PC-3 (cell line): ENCODE results near the gene CPEB3. TPM values are rescaled to one million over a fixed set of nuclear protein-coding genes. Genes with fewer than 3 reads are reported as not detected.

Source experiments
- ATAC-seq: fragments of 200-7000 bp; cut with Tn5 transposase; 2 replicates; pipeline ENCODE4 v1.9.1; 2020; ENCODE audit warnings: mild to moderate bottlenecking, moderate library complexity
- BruUV-seq: library from RNA; stranded (reverse); fragments of 400-500 nt; replicated peaks from 2 replicates; lab custom pipeline; 2021; lab: Mats Ljungman, UMichigan
- CTCF ChIA-PET: fragments of 300-600 bp; sonication (Branson Sonifier 250); formaldehyde crosslinking; loops from one replicate; lab custom pipeline; 2022; ENCODE audit warnings: antibody characterized with exemption; lab: Charles Lee
- POLR2A ChIA-PET: fragments of 300-600 bp; sonication (Branson Sonifier 250); formaldehyde crosslinking; loops from one replicate; lab custom pipeline; 2022; ENCODE audit warnings: antibody characterized with exemption; ENCODE audit not compliant: unreplicated experiment; lab: Charles Lee
- DNase-seq: peaks from one replicate; pipeline ENCODE4 v3.0.0-alpha.2; 2015
- H2AFZ ChIP-seq: fragments of 300-600 bp; sonication (generic); 2 replicates; pipeline ENCODE4 v1.6.0; 2016; ENCODE audit warnings: antibody characterized with exemption, low read length
- H3F3A ChIP-seq: fragments of 300-600 bp; sonication (generic); one replicate; pipeline ENCODE4 v1.6.0; 2017; ENCODE audit warnings: antibody characterized with exemption, low read length, control low read depth, mild to moderate bottlenecking; ENCODE audit not compliant: unreplicated experiment
- H3K27ac ChIP-seq: fragments of 300-600 bp; sonication (generic); 2 replicates; pipeline ENCODE4 v1.5.1; 2016; ENCODE audit warnings: mild to moderate bottlenecking, low read length
- H3K27me3 ChIP-seq: fragments of 300-600 bp; sonication (generic); 2 replicates; pipeline ENCODE4 v1.6.1; 2016; ENCODE audit warnings: low read length, mixed read lengths
- H3K36me3 ChIP-seq: fragments of 300-600 bp; sonication (generic); 2 replicates; pipeline ENCODE4 v1.6.1; 2016; ENCODE audit warnings: low read depth, mixed run types, low read length, mixed read lengths
- H3K4me1 ChIP-seq: fragments of 300-600 bp; sonication (generic); 2 replicates; pipeline ENCODE4 v1.5.1; 2016; ENCODE audit warnings: low read length; ENCODE audit not compliant: insufficient read depth
- H3K4me2 ChIP-seq: fragments of 300-600 bp; sonication (generic); 2 replicates; pipeline ENCODE4 v1.6.0; 2016; ENCODE audit warnings: low read length
- H3K4me3 ChIP-seq: fragments of 300-600 bp; sonication (generic); 2 replicates; pipeline ENCODE4 v1.5.1; 2016; ENCODE audit warnings: mild to moderate bottlenecking, low read length, mixed read lengths
- H3K79me2 ChIP-seq: fragments of 300-600 bp; sonication (generic); 2 replicates; pipeline ENCODE4 v1.6.1; 2017; ENCODE audit warnings: low read length, mixed read lengths
- H3K9ac ChIP-seq: fragments of 300-600 bp; sonication (generic); 2 replicates; pipeline ENCODE4 v1.6.0; 2016; ENCODE audit warnings: mild to moderate bottlenecking, low read length
- H3K9me2 ChIP-seq: fragments of 300-600 bp; sonication (generic); replicated peaks from 2 replicates; pipeline ENCODE4 v1.6.1; 2016; ENCODE audit warnings: mixed run types, low read length, mixed read lengths
- H3K9me3 ChIP-seq: fragments of 300-600 bp; sonication (generic); 2 replicates; pipeline ENCODE4 v1.6.1; 2016; ENCODE audit warnings: low read length, mixed read lengths
- H4K20me1 ChIP-seq: fragments of 300-600 bp; sonication (generic); 2 replicates; pipeline ENCODE4 v1.6.1; 2016; ENCODE audit warnings: low read length, mixed read lengths
- EZH2 ChIP-seq: fragments of 300-600 bp; sonication (generic); IDR thresholded peaks from one replicate; pipeline ENCODE4 v1.6.1; 2017; ENCODE audit warnings: antibody characterized with exemption, mild to moderate bottlenecking, low read length; ENCODE audit not compliant: unreplicated experiment
- EZH2phosphoT487 ChIP-seq: fragments of 300-600 bp; sonication (generic); IDR thresholded peaks from 2 replicates; pipeline ENCODE4 v1.6.1; 2018; ENCODE audit warnings: mild to moderate bottlenecking, antibody characterized with exemption, low read length, borderline replicate concordance
- intact Hi-C: fragments of 100-400 bp; cut with micrococcal nuclease; formaldehyde crosslinking; loops from 2 replicates; pipeline ENCODE4 v1.9.0; 2023
- total RNA-seq: library from RNA; depleted of rRNA; stranded (reverse); fragments of >200 nt; gene quantifications from 2 replicates; pipeline ENCODE4 v1.2.3, GENCODE V29; 2014
- TF ChIP-seq, protein P1 (sequence below): fragments of 300-600 bp; sonication (generic); conservative IDR thresholded peaks from 2 replicates; pipeline ENCODE4 v1.5.1; 2017; ENCODE audit warnings: antibody characterized with exemption, low read depth, mild to moderate bottlenecking, low read length

CPEB3 gene
- total RNA-seq, 1 experiment from 2014 or later, result 0.80 TPM

GRCh38 chr10:92010047-92010735 is 280.7 kb downstream of the CPEB3 start:
- Histone ChIP-seq H3K27ac (no peak overlapping the region), H4K20me1 (no peaks in the 10 kb centered on the region), H3K9me3 (no peaks in the 10 kb centered on the region), H3F3A (no peaks in the 10 kb centered on the region), H3K27me3 (no peaks in the 10 kb centered on the region), H3K79me2 (no peaks in the 10 kb centered on the region), H3K4me1 (peaks cover 3% of the 10 kb centered on the region; the same call in 1 of the 2 replicates), H3K4me3 (no peak overlapping the region), H3K9ac (no peak overlapping the region), H3K9me2 (no peaks in the 10 kb centered on the region), H3K36me3 (peaks cover 26% of the 10 kb centered on the region), H3K4me2 (no peak overlapping the region), H2AFZ (no peak overlapping the region)
- ChIA-PET POLR2A (interaction anchor here (0.6 kb wide), 1 partner anchor 12 kb away, joined by 4 read pairs; no protein-coding TSS in a partner anchor), CTCF (interaction anchor here (0.6 kb wide), 1 partner anchor 85 kb away, joined by 5 read pairs; no protein-coding TSS in a partner anchor)
- no peak for DNase-seq
- no peak for ATAC-seq
- TF ChIP-seq EZH2phosphoT487 (no peak), EZH2 (no peak)
- TF ChIP-seq, protein P1, sequence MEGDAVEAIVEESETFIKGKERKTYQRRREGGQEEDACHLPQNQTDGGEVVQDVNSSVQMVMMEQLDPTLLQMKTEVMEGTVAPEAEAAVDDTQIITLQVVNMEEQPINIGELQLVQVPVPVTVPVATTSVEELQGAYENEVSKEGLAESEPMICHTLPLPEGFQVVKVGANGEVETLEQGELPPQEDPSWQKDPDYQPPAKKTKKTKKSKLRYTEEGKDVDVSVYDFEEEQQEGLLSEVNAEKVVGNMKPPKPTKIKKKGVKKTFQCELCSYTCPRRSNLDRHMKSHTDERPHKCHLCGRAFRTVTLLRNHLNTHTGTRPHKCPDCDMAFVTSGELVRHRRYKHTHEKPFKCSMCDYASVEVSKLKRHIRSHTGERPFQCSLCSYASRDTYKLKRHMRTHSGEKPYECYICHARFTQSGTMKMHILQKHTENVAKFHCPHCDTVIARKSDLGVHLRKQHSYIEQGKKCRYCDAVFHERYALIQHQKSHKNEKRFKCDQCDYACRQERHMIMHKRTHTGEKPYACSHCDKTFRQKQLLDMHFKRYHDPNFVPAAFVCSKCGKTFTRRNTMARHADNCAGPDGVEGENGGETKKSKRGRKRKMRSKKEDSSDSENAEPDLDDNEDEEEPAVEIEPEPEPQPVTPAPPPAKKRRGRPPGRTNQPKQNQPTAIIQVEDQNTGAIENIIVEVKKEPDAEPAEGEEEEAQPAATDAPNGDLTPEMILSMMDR, result no peak
- no TSS peak for BruUV-seq
- intact Hi-C loops, result no loop called here

DNA sequence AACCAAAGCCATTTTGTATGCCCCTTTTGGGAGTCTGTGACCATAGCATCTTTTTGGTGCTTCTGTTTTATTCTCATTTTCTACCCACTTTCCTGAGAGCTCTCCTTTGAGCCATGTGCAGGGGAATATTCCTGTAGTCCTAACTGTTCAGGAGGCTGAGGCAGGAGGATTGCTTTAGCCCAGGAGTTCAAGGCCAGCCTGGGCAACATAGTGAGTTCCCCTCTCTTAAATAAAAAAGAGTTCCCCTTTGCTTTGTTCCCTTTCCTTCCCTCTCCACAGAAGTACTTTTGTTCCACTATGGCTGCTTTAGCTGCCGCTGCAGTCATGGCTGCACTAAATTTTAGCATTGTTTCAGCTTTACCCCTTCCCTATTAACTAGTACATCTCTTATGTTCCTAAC is 281.4 kb downstream of the CPEB3 start:
- no peak overlapping the region for H3K27ac ChIP-seq
- DNase-seq (no peak), ATAC-seq (no peak)
- ChIA-PET CTCF (interaction anchor here (0.6 kb wide), 1 partner anchor 84 kb away, joined by 5 read pairs; no protein-coding TSS in a partner anchor), POLR2A (interaction anchor here (0.6 kb wide), 1 partner anchor 99 kb away, joined by 5 read pairs; no protein-coding TSS in a partner anchor)
- no peak overlapping the region for H3K4me3 ChIP-seq
- no peak overlapping the region for H2AFZ ChIP-seq
- peaks cover 23% of the 10 kb centered on the region for H3K36me3 ChIP-seq
- intact Hi-C loops, result loop anchor here (5.0 kb wide), 1 partner anchor 42 kb away; no protein-coding TSS in a partner anchor
- H3K4me2 ChIP-seq, result no peak overlapping the region
- H4K20me1 ChIP-seq, result no peaks in the 10 kb centered on the region
- H3K4me1 ChIP-seq, result peaks cover 3% of the 10 kb centered on the region; the same call in 1 of the 2 replicates
- H3K9me3 ChIP-seq, result no peaks in the 10 kb centered on the region
- H3K9me2 ChIP-seq, result no peaks in the 10 kb centered on the region
- no TSS peak for BruUV-seq
- H3K79me2 ChIP-seq, result no peaks in the 10 kb centered on the region
- no peak overlapping the region for H3K9ac ChIP-seq
- TF ChIP-seq, protein P1, result no peak
- TF ChIP-seq EZH2phosphoT487, result no peak
- no peak for TF ChIP-seq EZH2
- no peaks in the 10 kb centered on the region for H3F3A ChIP-seq
- no peaks in the 10 kb centered on the region for H3K27me3 ChIP-seq

- Histone ChIP-seq H3K27ac (no peak overlapping the region), H3K36me3 (peaks cover 16% of the 10 kb centered on the region), H3K9ac (no peak overlapping the region), H3K9me2 (no peaks in the 10 kb centered on the region), H3K27me3 (no peaks in the 10 kb centered on the region), H2AFZ (no peak overlapping the region), H3K4me3 (no peak overlapping the region), H3K79me2 (no peaks in the 10 kb centered on the region), H3K9me3 (no peaks in the 10 kb centered on the region), H3K4me1 (no peaks in the 10 kb centered on the region), H3F3A (no peaks in the 10 kb centered on the region), H4K20me1 (no peaks in the 10 kb centered on the region), H3K4me2 (no peak overlapping the region)
- BruUV-seq, result no TSS peak
- CTCF ChIA-PET, result no interaction called here
- DNase-seq, result no peak
- TF ChIP-seq EZH2 (no peak), EZH2phosphoT487 (no peak)
- TF ChIP-seq, protein P1, result no peak
- no peak for ATAC-seq
- POLR2A ChIA-PET, result no interaction called here
- intact Hi-C loops, result loop anchor here (5.0 kb wide), 1 partner anchor 39 kb away; no protein-coding TSS in a partner anchor
Observed at GRCh38 chr10:92005978-92006377, 284.9 kb downstream of the CPEB3 start.
